GM12878 (cell line): Measurements from ENCODE around the gene SMAD2. TPM values are rescaled to one million over a fixed set of nuclear protein-coding genes. Genes with fewer than 3 reads are reported as not detected.

Source experiments
- ATAC-seq: fragments of 200-7000 bp; cut with Tn5 transposase; 3 replicates; pipeline ENCODE4 v1.9.1; 2020; ENCODE audit warnings: mild to moderate bottlenecking, moderate library complexity
- BruUV-seq: library from RNA; stranded (reverse); fragments of 400-500 nt; replicated peaks from 2 replicates; lab custom pipeline; 2021; lab: Mats Ljungman, UMichigan
- CTCF ChIA-PET: fragments of 300-600 bp; sonication (Branson Sonifier 250); formaldehyde crosslinking; extraction: SDS; loops from one replicate; lab custom pipeline; 2021; ENCODE audit warnings: inconsistent platforms; lab: Yijun Ruan, JAX
- POLR2A ChIA-PET: fragments of 350-600 bp; formaldehyde crosslinking; extraction: SDS; loops from one replicate; lab custom pipeline; 2021; ENCODE audit warnings: inconsistent platforms; lab: Charles Lee
- RAD21 ChIA-PET: fragments of 300-600 bp; sonication (Branson Sonifier 250); formaldehyde crosslinking; loops from one replicate; lab custom pipeline; 2023; ENCODE audit warnings: antibody characterized with exemption; ENCODE audit not compliant: unreplicated experiment; lab: Charles Lee
- SMC1A ChIA-PET: fragments of 300-600 bp; sonication (Branson Sonifier 250); formaldehyde crosslinking; loops from one replicate; lab custom pipeline; 2023; ENCODE audit not compliant: unreplicated experiment, uncharacterized antibody; lab: Charles Lee
- DNase-seq: peaks from one replicate; pipeline ENCODE4 v3.0.0-alpha.2; 2011; ENCODE audit warnings: low read depth, low spot score
- FAIRE-seq: peaks from 3 replicates; lab custom pipeline; 2011; peaks lifted over from hg19 to GRCh38; lab: Jason Lieb, UNC
- H2AFZ ChIP-seq: 2 replicates; pipeline ENCODE4 v1.6.0; 2011; ENCODE audit warnings: low read depth, low read length, control low read depth; ENCODE audit not compliant: control insufficient read depth
- H3K27ac ChIP-seq: 2 replicates; pipeline ENCODE4 v1.5.1; 2011; ENCODE audit warnings: control low read depth; ENCODE audit not compliant: control insufficient read depth, insufficient read depth
- H3K27me3 ChIP-seq, 2 experiments: replicated peaks in 1 of 2; 2 replicates each; pipeline versions ENCODE4 v1.6.0 to v1.6.1; 2011; ENCODE audit warnings: low read length in 1 of 2; ENCODE audit not compliant: control insufficient read depth in 2 of 2, insufficient read depth in 2 of 2
- H3K36me3 ChIP-seq, 2 experiments: 2 replicates each; pipeline ENCODE4 v1.5.1; 2011; ENCODE audit warnings: low read length in 1 of 2; ENCODE audit not compliant: control insufficient read depth in 2 of 2, insufficient read depth in 2 of 2
- H3K4me1 ChIP-seq: 2 replicates; pipeline ENCODE4 v1.6.1; 2011; ENCODE audit warnings: mild to moderate bottlenecking, low read length, moderate library complexity, mixed read lengths; ENCODE audit not compliant: control insufficient read depth, insufficient read depth
- H3K4me2 ChIP-seq: 2 replicates; pipeline ENCODE4 v1.6.0; 2011; ENCODE audit warnings: control low read depth; ENCODE audit not compliant: control insufficient read depth, insufficient read depth
- H3K4me3 ChIP-seq: fragments of 200-600 bp; sonication (generic); 2 replicates; pipeline ENCODE4 v1.5.1; 2016
- H3K79me2 ChIP-seq: 2 replicates; pipeline ENCODE4 v1.6.0; 2011; ENCODE audit warnings: low read length; ENCODE audit not compliant: control insufficient read depth, insufficient read depth
- H3K9ac ChIP-seq: 2 replicates; pipeline ENCODE4 v1.8.0; 2011; ENCODE audit warnings: low read length, control low read depth, mixed read lengths; ENCODE audit not compliant: control insufficient read depth, insufficient read depth
- H3K9me3 ChIP-seq: replicated peaks from 3 replicates; pipeline ENCODE4 v1.5.1; 2011; ENCODE audit warnings: mild to moderate bottlenecking, low read length; ENCODE audit not compliant: control insufficient read depth, insufficient read depth
- H4K20me1 ChIP-seq: 2 replicates; pipeline ENCODE4 v1.6.0; 2011; ENCODE audit not compliant: control insufficient read depth, insufficient read depth
- BRCA1 ChIP-seq: IDR thresholded peaks from 2 replicates; pipeline ENCODE4 v1.6.1; 2011; ENCODE audit warnings: low read depth, low read length, improper control_type of control experiment
- CTCF ChIP-seq, 3 experiments: IDR thresholded peaks in 2 of 3; conservative IDR thresholded peaks in 1 of 3; 2 replicates each; pipeline ENCODE4 v1.5.1; 2011; ENCODE audit warnings: low read depth in 3 of 3, low read length in 3 of 3, mild to moderate bottlenecking in 3 of 3, control low read depth in 2 of 3, moderate library complexity in 2 of 3, inconsistent platforms in 1 of 3, mixed read lengths in 1 of 3; ENCODE audit not compliant: control insufficient read depth in 2 of 3, insufficient read depth in 1 of 3; ENCODE audit errors: extremely low read depth in 1 of 3
- EGR1 ChIP-seq, 2 experiments: IDR thresholded peaks; 1 replicate in 1 of 2; 2 replicates in 1 of 2; pipeline ENCODE4 v1.6.1; 2011 to 2012; ENCODE audit warnings: low read depth in 2 of 2, low read length in 2 of 2, borderline replicate concordance in 1 of 2, mild to moderate bottlenecking in 1 of 2, moderate library complexity in 1 of 2
- PBX3 ChIP-seq: IDR thresholded peaks from 2 replicates; pipeline ENCODE4 v1.6.1; 2011; ENCODE audit warnings: mild to moderate bottlenecking, low read depth, low read length, moderate library complexity; ENCODE audit not compliant: insufficient replicate concordance
- POU2F2 ChIP-seq: IDR thresholded peaks from 3 replicates; pipeline ENCODE4 v1.6.1; 2011; ENCODE audit warnings: low read depth, mild to moderate bottlenecking, low read length, borderline replicate concordance
- SKIL ChIP-seq: fragments of 450-650 bp; IDR thresholded peaks from 2 replicates; pipeline ENCODE4 v1.6.1; 2017; ENCODE audit warnings: mild to moderate bottlenecking, low read depth, inconsistent platforms; ENCODE audit not compliant: poor library complexity, severe bottlenecking
- SUPT20H ChIP-seq: IDR thresholded peaks from 2 replicates; pipeline ENCODE4 v1.6.1; 2011; ENCODE audit warnings: low read depth, mild to moderate bottlenecking, low read length, moderate library complexity, borderline replicate concordance; ENCODE audit not compliant: control insufficient read depth
- TCF7 ChIP-seq: IDR thresholded peaks from 2 replicates; pipeline ENCODE4 v1.6.1; 2014; ENCODE audit warnings: antibody characterized with exemption, borderline replicate concordance
- WGBS: methylation state at CpG from one replicate; pipeline ENCODE4 v1.1.6; 2016; ENCODE audit warnings: low lambda C conversion rate; ENCODE audit not compliant: insufficient replicate concordance, insufficient coverage; ENCODE audit errors: missing lambda C conversion rate; 5-methylcytosine and 5-hydroxymethylcytosine counted together
- in situ Hi-C: fragments of 300-500 bp; cut with MboI; formaldehyde crosslinking; loops from 9 replicates; pipeline ENCODE4 v1.14.3; 2018; ENCODE audit warnings: mixed read lengths
- intact Hi-C: fragments of 100-400 bp; cut with micrococcal nuclease; formaldehyde crosslinking; loops from one replicate; pipeline ENCODE4 v1.14.2; 2022; ENCODE audit not compliant: unreplicated experiment
- polyA plus RNA-seq, 11 experiments: library from polyadenylated mRNA; depleted of rRNA in 4 of 11; unstranded in 6 of 11; stranded (reverse) in 5 of 11; fragments of >200 nt; fragmentation: Nextera tagmentation in 4 of 11; fragmentation: Illumina TruSeq in 1 of 11; extraction: Ambion mirVana in 4 of 11; extraction: Trizol in 1 of 11; gene quantifications; 1 replicate in 1 of 11; 2 replicates in 10 of 11; pipeline versions ENCODE4 v1.2.1 to v1.2.3, GENCODE V29; 2011 to 2016; ENCODE audit warnings: inconsistent platforms in 2 of 11, missing spikeins in 2 of 11, low read depth in 1 of 11
- total RNA-seq, 4 experiments: library from RNA; depleted of rRNA in 3 of 4; stranded (reverse); fragments of >200 nt in 3 of 4; fragmentation: Illumina TruSeq in 1 of 4; extraction: Trizol in 1 of 4; gene quantifications; 2 replicates each; pipeline versions ENCODE4 v1.2.1 to v1.2.3, GENCODE V29; 2013 to 2021
- TF ChIP-seq, protein P1 (sequence below): fragments of 450-650 bp; formaldehyde crosslinking; IDR thresholded peaks from 2 replicates; pipeline ENCODE4 v1.5.0; 2022; ENCODE audit warnings: mild to moderate bottlenecking, missing genetic modification characterization

The SMAD2 gene
- total and polyA plus RNA-seq, 10 of the 15 experiments (the other 5 are each of a cell fraction or from before 2014, with no cell fraction given) = 28.8 to 111 (median 65.8) TPM

DNA sequence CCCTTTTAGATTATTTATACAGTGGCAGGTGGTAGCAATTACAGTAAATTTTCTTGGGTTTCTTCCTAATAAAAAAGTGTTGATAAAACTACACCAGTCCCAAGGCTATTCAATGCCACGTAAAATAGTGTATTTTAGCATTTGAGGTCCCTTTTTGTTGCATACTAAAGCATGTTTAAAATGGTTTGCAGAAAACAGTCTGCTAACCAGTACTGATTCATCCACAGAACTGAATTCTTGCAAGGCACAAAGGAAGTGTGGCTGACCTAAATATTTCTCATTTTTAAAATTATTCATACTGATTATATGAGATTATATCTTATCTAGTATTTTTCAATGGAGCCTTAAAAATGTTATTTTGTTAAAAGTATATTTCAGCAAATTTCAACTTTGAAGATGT lies 98.1 kb downstream of the SMAD2 start:
- intact Hi-C loops = no loop called here
- no peak overlapping the region for H3K9ac ChIP-seq
- no peaks in the 10 kb centered on the region for H3K4me1 ChIP-seq
- DNase-seq = no peak
- no peak overlapping the region for H3K4me2 ChIP-seq
- no TSS peak for BruUV-seq
- H3K9me3 ChIP-seq = no peaks in the 10 kb centered on the region
- no peak overlapping the region for H2AFZ ChIP-seq
- WGBS = 100% methylated on average over 1 of the region's 1 CpG
- FAIRE-seq = no peak
- ChIA-PET CTCF (interaction anchor here (1.0 kb wide), 1 partner anchor 57 kb away, joined by 3 read pairs; no protein-coding TSS in a partner anchor), SMC1A (interaction anchor here (1.2 to 1.4 kb wide), 2 partner anchors 35 to 45 kb away, joined by 3 read pairs; no protein-coding TSS in a partner anchor), RAD21 (no interaction called here), POLR2A (no interaction called here)
- H4K20me1 ChIP-seq = no peaks in the 10 kb centered on the region
- H3K36me3 ChIP-seq = peaks cover 0 to 3% of the 10 kb centered on the region in 2 experiments; a peak in 2 of 4 replicates
- H3K4me3 ChIP-seq = no peak overlapping the region
- TF ChIP-seq TCF7 (no peak), BRCA1 (no peak), POU2F2 (no peak), PBX3 (no peak), SKIL (no peak), CTCF (IDR thresholded peaks at IDR 0.05 in 2 of 3, conservative IDR thresholded peaks at IDR 0.05 in 1 of 3; ENCODE audit: control insufficient read depth in 2 of 3, extremely low read depth in 1 of 3, insufficient read depth in 1 of 3, low read depth in 3 of 3, low read length in 3 of 3) (no peak), EGR1 (IDR thresholded peaks at IDR 0.05; ENCODE audit: borderline replicate concordance in 1 of 2, low read depth in 2 of 2, low read length in 2 of 2) (no peak), SUPT20H (no peak)
- TF ChIP-seq, protein P1, sequence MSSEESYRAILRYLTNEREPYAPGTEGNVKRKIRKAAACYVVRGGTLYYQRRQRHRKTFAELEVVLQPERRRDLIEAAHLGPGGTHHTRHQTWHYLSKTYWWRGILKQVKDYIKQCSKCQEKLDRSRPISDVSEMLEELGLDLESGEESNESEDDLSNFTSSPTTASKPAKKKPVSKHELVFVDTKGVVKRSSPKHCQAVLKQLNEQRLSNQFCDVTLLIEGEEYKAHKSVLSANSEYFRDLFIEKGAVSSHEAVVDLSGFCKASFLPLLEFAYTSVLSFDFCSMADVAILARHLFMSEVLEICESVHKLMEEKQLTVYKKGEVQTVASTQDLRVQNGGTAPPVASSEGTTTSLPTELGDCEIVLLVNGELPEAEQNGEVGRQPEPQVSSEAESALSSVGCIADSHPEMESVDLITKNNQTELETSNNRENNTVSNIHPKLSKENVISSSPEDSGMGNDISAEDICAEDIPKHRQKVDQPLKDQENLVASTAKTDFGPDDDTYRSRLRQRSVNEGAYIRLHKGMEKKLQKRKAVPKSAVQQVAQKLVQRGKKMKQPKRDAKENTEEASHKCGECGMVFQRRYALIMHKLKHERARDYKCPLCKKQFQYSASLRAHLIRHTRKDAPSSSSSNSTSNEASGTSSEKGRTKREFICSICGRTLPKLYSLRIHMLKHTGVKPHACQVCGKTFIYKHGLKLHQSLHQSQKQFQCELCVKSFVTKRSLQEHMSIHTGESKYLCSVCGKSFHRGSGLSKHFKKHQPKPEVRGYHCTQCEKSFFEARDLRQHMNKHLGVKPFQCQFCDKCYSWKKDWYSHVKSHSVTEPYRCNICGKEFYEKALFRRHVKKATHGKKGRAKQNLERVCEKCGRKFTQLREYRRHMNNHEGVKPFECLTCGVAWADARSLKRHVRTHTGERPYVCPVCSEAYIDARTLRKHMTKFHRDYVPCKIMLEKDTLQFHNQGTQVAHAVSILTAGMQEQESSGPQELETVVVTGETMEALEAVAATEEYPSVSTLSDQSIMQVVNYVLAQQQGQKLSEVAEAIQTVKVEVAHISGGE = no peak
- H3K79me2 ChIP-seq = no peaks in the 10 kb centered on the region
- no peak overlapping the region for H3K27ac ChIP-seq
- no peaks in the 10 kb centered on the region for H3K27me3 ChIP-seq
- no peak for ATAC-seq
- in situ Hi-C loops = no loop called here
